ENCODE data around the gene SNAI3.

- TF ChIP-seq ISL1 (CRISPR knock-in tag; IDR thresholded peaks at IDR 0.05) (no peak), TSHZ2 (CRISPR knock-in tag; IDR thresholded peaks at IDR 0.05) (no peak), TCF4 (CRISPR knock-in tag; IDR thresholded peaks at IDR 0.05; ENCODE audit: borderline replicate concordance) (no peak), CSRNP3 (CRISPR knock-in tag; IDR thresholded peaks at IDR 0.05) (no peak), POU6F1 (CRISPR knock-in tag; IDR thresholded peaks at IDR 0.05; ENCODE audit: borderline replicate concordance, low read depth) (no peak)
Observed at GRCh38 chr16:88672776-88673175, 13.5 kb downstream of the SNAI3 start.
